Osteoblast (primary cell): ENCODE measurements around the gene CFAP97D2. TPM values are rescaled to one million over a fixed set of nuclear protein-coding genes. Genes with fewer than 3 reads are reported as not detected.

ENCODE experiments used
- DNase-seq: peaks from one replicate; pipeline ENCODE4 v3.0.0; 2011; ENCODE audit warnings: low spot score, mixed read lengths; ENCODE audit not compliant: insufficient read length; ENCODE audit errors: missing footprints
- H2AFZ ChIP-seq: 2 replicates; pipeline ENCODE4 v1.6.0; 2011; ENCODE audit warnings: mild to moderate bottlenecking, low read length
- H3K27ac ChIP-seq: 2 replicates; pipeline ENCODE4 v1.5.1; 2011; ENCODE audit warnings: mild to moderate bottlenecking, low read depth, low read length, moderate library complexity
- H3K27me3 ChIP-seq: 2 replicates; pipeline ENCODE4 v1.6.0; 2012; ENCODE audit warnings: mild to moderate bottlenecking, control low read depth, inconsistent platforms, low read length, moderate library complexity; ENCODE audit not compliant: insufficient read depth
- H3K36me3 ChIP-seq: 2 replicates; pipeline ENCODE4 v1.5.1; 2011; ENCODE audit warnings: mild to moderate bottlenecking, low read length, control low read depth, moderate library complexity; ENCODE audit not compliant: insufficient read depth
- H3K4me1 ChIP-seq: 2 replicates; pipeline ENCODE4 v1.5.1; 2011; ENCODE audit warnings: mild to moderate bottlenecking, low read length, control low read depth, moderate library complexity; ENCODE audit not compliant: insufficient read depth
- H3K4me2 ChIP-seq: 2 replicates; pipeline ENCODE4 v1.6.0; 2011; ENCODE audit warnings: mild to moderate bottlenecking, low read length; ENCODE audit not compliant: insufficient read depth
- H3K4me3 ChIP-seq: fragments of 200-600 bp; sonication (generic); 3 replicates; pipeline ENCODE4 v1.5.1; 2012; ENCODE audit warnings: mild to moderate bottlenecking, low read length, inconsistent platforms; ENCODE audit not compliant: insufficient read depth
- H3K79me2 ChIP-seq: 2 replicates; pipeline ENCODE4 v1.6.0; 2012; ENCODE audit warnings: mild to moderate bottlenecking, low read length, control low read depth, inconsistent platforms; ENCODE audit not compliant: insufficient read depth
- H3K9me3 ChIP-seq: 2 replicates; pipeline ENCODE4 v1.5.1; 2011; ENCODE audit warnings: low read depth, low read length, control low read depth
- H4K20me1 ChIP-seq: 2 replicates; pipeline ENCODE4 v1.6.0; 2012; ENCODE audit warnings: mild to moderate bottlenecking, low read length, control low read depth; ENCODE audit not compliant: insufficient read depth
- total RNA-seq: library from RNA; depleted of rRNA; stranded (reverse); fragments of >200 nt; gene quantifications from 2 replicates; pipeline ENCODE4 v1.2.3, GENCODE V29; 2012
- TF ChIP-seq, protein P1 (sequence below): IDR thresholded peaks from 2 replicates; pipeline ENCODE4 v1.5.1; 2011; ENCODE audit warnings: mild to moderate bottlenecking, low read depth, low read length, moderate library complexity; ENCODE audit errors: extremely low read depth

Gene CFAP97D2
- total RNA-seq, 1 donor: not detected

DNA sequence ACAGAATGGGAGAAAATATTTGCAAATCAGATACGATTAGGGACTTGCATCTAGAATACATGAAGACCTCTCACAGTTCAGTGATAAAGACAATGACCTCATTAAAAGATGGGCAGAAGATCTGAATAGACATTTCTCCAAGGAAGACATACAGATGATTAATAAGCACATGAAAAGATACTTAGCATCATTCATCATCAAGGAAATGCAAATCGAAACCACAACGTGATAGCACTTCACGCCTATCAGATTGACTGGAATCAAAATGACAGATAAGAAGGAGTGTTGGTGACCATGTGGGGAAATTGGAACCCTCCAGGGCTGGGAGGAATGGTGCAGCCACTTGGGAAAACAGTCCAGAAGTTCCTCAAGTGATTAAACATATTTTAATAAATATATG is 25.8 kb downstream of the CFAP97D2 start:
- H3K9me3 ChIP-seq: no peaks in the 10 kb centered on the region
- H3K36me3 ChIP-seq: no peaks in the 10 kb centered on the region
- H3K79me2 ChIP-seq: no peaks in the 10 kb centered on the region
- no peak overlapping the region for H2AFZ ChIP-seq
- H4K20me1 ChIP-seq: no peaks in the 10 kb centered on the region
- H3K4me2 ChIP-seq: no peak overlapping the region
- DNase-seq: no peak
- H3K27ac ChIP-seq: no peak overlapping the region
- H3K4me1 ChIP-seq: peaks cover 3% of the 10 kb centered on the region
- H3K27me3 ChIP-seq: peaks cover 46% of the 10 kb centered on the region
- TF ChIP-seq, protein P1, sequence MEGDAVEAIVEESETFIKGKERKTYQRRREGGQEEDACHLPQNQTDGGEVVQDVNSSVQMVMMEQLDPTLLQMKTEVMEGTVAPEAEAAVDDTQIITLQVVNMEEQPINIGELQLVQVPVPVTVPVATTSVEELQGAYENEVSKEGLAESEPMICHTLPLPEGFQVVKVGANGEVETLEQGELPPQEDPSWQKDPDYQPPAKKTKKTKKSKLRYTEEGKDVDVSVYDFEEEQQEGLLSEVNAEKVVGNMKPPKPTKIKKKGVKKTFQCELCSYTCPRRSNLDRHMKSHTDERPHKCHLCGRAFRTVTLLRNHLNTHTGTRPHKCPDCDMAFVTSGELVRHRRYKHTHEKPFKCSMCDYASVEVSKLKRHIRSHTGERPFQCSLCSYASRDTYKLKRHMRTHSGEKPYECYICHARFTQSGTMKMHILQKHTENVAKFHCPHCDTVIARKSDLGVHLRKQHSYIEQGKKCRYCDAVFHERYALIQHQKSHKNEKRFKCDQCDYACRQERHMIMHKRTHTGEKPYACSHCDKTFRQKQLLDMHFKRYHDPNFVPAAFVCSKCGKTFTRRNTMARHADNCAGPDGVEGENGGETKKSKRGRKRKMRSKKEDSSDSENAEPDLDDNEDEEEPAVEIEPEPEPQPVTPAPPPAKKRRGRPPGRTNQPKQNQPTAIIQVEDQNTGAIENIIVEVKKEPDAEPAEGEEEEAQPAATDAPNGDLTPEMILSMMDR: no peak
- no peak overlapping the region for H3K4me3 ChIP-seq

GRCh38 chr13:114208134-114208533 is 29.1 kb downstream of the CFAP97D2 start:
- H3K79me2 ChIP-seq: no peaks in the 10 kb centered on the region
- no peak overlapping the region for H3K4me2 ChIP-seq
- no peak overlapping the region for H3K27ac ChIP-seq
- no peaks in the 10 kb centered on the region for H4K20me1 ChIP-seq
- no peak overlapping the region for H3K4me3 ChIP-seq
- no peak for DNase-seq
- H3K36me3 ChIP-seq: no peaks in the 10 kb centered on the region
- no peak overlapping the region for H2AFZ ChIP-seq
- H3K9me3 ChIP-seq: no peaks in the 10 kb centered on the region
- H3K27me3 ChIP-seq: peaks cover 18% of the 10 kb centered on the region
- TF ChIP-seq, protein P1: no peak
- no peaks in the 10 kb centered on the region for H3K4me1 ChIP-seq

DNA sequence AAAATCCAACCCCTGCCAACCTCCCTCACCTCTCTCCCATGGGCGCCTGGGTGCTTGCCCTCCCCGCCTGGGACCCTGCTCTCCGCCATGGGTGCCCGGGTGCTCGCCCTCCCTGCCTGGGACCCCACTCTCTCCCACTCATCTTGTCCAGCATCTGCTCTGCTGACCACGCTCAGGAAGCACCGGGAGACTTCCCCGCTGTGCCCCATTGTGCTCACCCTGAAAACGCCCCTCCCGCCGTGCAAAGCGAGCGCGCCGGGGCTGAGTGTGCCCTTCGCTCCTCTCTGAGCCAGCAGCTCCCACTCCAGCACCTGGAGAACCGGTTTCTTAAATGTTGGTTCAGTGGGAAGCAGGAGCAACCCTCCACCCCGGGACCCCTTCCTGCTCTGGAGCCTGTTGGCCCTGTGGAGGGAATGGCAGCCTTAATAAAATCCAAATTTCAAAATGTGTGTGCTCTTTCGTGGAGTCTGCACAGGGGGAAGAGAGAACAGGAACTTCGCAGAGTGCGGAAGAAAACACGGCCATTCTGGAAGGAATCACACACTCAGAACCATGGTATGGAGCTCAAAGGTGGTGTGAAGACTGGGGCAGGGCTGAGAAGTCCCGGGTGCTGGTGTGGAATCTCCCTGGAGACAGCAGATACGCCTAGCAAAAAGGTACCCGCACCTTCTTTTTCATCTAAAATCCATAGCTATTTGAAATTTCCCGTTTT is 32.5 kb downstream of the CFAP97D2 start:
- H3K4me2 ChIP-seq: no peak overlapping the region
- H3K79me2 ChIP-seq: no peaks in the 10 kb centered on the region
- DNase-seq: no peak
- H3K36me3 ChIP-seq: no peaks in the 10 kb centered on the region
- H3K27me3 ChIP-seq: peaks cover 20% of the 10 kb centered on the region
- H3K27ac ChIP-seq: no peak overlapping the region
- H3K4me1 ChIP-seq: no peaks in the 10 kb centered on the region
- no peaks in the 10 kb centered on the region for H4K20me1 ChIP-seq
- no peaks in the 10 kb centered on the region for H3K9me3 ChIP-seq
- TF ChIP-seq, protein P1: no peak
- no peak overlapping the region for H3K4me3 ChIP-seq
- peak overlapping the region; percentile 1 for H2AFZ ChIP-seq

- H4K20me1 ChIP-seq: no peaks in the 10 kb centered on the region
- H3K4me2 ChIP-seq: no peak overlapping the region
- no peak overlapping the region for H3K27ac ChIP-seq
- no peaks in the 10 kb centered on the region for H3K79me2 ChIP-seq
- peak overlapping the region; percentile 1 for H2AFZ ChIP-seq
- H3K4me3 ChIP-seq: no peak overlapping the region
- H3K36me3 ChIP-seq: no peaks in the 10 kb centered on the region
- peaks cover 18% of the 10 kb centered on the region for H3K27me3 ChIP-seq
- TF ChIP-seq, protein P1: no peak
- H3K9me3 ChIP-seq: no peaks in the 10 kb centered on the region
- H3K4me1 ChIP-seq: no peaks in the 10 kb centered on the region
- DNase-seq: no peak
Measured at GRCh38 chr13:114212158-114212495, 33.1 kb downstream of the CFAP97D2 start.
